Measurements from ENCODE around the gene FGD2.
"Not testable (repeated sequence)": the region's sequence is repeated elsewhere in the genome, so short reads cannot be mapped to it uniquely, and the experiment has no call there.

FGD2 gene

DNA sequence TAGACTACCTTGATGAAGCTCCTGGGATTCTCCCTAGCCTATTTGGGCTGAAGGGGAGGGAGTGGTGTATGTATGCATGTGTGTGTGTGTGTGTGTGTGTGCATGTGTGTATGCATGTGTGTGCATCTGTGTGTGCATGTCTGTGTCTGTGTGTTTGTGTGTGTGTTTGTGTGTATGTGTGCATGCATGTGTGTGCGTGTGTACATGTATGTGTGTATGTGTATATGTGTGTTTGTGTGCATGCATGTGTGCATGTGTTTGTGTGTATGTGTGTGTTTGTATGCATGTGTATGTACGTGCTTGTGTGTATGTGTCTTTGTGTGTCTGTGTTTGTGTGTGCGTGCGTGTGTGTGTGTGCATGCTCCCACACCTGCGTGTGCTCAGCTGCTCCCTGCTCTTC, 15.4 kb downstream of the FGD2 start:
- no peak for DNase-seq

DNA sequence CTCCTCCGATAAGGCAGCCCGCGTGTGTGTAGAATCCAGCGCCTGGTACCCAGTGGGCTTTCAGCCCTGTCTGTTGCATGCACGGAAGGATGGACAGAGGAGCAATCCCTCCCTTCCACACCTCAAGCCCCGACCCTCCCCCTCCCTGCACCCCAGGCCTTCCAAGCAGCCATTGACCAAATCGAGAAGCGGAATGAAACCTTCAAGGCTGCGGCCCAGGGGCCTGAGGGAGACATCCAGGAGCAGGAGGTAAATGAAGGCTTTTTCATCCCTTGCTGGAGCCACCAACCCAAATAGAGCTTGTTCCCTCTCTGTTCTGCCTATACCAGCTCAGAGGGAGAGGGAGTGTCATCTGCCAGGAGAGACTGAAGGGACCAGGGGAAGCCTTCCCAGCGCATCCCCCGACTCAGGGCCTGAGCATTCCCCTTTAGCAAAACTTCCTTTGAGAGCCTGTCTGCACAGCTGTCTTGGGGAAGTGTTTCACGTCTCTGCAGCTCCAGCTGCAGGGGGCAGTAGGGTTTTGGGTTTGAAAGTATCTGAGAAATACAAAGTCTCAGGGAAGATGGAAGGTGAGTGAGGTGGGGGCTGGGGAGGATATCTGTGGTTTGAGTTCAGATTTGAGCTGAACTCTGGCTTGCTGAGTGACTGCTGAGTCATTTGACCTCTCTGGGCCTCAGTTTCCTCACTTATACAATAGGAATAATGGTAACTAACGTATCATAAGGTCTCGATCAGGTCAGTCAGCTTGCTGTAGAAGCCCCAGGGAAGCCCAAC, 16.1 kb downstream of the FGD2 start:
- DNase-seq, result no peak

DNA sequence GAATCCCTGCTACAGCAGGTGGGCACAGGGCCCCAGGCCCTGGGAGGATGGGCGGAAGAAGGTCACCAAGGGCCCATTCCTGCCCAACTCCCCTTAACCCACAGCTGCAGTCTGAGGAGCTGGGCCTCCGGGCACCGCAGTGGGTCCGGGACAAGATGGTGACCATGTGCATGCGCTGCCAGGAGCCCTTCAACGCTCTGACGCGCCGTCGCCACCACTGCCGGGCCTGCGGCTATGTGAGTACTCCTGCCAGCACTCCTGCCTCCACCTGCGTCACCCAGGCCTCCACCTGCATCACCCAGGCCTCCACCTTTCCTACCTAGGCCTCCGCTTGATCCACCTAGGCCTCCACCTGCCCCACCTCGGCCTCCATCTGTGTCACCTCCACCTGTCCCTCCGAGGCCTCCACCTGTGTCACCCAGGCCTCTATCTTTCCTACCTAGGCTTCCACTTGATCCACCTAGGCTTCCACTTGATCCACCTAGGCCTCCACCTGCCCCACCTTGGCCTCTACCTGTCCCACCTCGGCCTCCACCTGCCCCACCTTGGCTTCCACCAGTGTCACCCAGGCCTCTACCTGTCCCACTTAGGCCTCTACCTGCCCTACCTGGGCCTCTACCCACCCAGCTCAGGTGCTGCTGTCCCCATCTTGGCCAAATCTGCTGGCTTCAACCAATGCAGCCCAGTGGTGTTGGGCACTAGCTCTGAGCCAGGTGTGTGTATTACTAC, 16.8 kb downstream of the FGD2 start:
- DNase-seq, result no peak

DNA sequence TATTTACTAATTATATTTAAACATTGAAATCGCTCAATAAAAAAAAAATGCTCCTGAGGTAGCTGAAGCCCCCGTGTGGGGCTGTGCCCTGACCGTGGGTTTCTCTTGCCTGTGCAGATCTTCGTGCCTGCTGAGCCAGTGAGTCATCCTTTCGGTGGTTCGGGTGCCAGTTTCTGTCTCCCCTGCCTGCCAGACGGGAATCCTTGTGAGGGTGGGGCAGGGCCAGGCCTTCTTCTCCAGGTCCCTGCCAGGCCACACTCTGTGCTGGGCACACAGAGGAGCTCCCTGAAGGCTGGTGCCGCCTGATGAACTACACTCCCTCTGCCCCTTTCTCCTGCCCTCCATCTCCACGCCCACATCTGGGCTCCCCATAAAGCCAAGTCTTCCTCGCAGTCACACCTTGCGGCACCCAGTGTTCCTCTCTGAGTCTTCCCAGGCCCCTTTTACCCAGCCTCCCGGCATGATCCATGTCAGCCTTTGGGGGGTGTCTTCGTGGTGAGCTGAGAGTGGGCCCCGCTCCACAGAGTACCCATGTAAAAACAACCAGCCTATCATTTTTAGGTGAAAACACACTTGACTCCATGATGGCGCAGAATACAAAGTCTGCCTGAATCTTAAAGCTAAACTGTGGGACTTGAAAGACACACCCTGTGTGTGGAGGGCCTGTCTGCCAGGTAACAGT, 19.3 kb downstream of the FGD2 start:
- DNase-seq, result no peak

DNA sequence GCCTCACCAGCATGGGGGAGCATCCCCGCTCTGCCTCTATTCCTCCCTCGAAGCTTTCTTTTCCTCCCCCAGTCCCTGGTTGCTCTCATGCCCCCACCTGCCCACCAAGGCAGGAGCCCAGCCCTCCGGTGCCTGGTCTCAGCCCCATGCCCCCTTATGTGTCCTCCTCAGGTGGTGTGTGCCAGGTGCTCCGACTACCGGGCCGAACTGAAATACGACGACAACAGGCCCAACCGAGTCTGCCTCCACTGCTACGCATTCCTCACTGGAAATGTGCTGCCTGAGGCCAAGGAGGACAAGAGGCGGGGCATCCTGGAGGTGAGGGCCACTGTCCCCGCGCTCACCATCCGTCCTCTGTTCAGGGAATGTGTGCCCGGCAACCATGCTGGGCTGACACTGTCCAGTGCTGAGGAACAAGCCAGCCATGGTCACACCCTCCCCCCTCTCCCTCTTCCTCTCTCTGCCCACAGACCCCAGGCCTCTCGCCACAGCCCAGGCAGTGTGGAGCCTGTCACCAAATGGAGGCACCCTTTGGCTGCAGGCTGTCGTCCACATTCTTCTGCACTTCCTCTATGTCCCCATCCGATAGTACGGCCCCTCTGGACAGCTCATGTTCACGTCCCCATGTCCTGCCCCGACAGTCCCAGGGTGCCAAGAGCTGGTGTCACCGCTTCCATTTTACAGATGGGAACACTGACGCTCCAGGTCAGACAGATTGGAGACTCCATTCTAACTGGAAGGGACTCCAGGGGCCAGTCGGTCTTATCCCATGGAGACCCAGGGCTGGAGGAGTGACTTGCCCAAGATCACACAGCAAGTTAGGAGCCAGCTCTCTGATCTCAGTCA, 20.4 kb downstream of the FGD2 start:
- DNase-seq, result no peak

DNA sequence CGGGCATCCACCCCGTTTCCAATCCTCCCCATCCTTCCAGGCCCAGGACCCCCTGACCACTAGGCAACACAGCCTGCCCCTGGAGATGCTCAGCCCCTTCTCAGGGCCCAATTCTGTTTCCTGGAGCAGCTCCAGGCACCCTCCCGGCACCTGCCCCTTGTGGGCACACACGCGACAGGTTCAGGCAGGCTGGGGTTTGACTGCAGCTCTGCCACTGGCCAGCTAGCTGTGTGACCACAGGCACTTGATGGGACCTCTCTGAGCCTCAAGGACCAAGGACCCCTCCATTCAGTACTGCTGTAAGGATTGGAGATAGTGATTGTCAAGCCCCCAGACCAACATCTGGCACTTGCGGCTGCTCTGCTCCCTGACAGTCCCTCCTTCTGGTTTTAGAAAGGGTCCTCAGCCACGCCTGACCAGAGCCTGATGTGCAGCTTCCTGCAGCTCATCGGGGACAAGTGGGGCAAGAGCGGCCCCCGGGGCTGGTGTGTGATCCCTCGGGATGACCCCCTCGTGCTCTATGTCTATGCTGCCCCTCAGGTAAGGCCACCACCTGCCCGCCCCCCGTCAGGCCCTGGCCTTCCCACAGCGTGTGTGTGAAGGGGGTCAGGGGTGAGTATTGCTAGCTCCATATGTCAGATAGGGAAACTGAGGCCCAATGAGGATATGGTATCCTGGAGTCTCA, 21.7 kb downstream of the FGD2 start:
- no peak for DNase-seq

DNA sequence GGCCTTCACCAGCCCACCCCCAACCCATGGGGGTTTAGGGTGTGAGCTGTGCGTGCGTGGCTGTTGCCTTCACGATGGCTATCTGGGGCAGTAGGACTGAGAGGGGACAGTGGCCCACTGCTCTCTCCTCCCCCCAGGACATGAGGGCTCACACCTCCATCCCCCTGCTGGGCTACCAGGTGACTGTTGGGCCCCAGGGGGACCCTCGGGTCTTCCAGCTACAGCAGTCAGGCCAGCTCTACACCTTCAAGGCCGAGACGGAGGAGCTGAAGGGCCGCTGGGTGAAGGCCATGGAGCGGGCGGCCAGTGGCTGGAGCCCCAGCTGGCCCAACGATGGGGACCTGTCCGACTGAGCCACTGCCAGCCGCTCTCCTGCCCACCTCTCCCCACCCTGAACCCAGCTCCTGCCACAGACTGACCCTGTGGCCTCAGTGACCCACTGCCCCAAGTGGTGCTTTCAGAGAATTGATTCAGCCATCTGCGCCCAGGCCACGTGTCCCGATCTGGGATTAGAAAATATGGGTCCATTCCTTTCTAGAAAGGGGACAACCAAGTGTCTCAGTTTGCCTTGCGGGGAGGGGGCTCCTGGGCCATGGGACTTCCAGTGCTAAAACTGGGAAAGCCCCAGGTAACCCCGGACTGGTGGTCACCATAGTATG, 22.5 kb downstream of the FGD2 start:
- no peak for DNase-seq

DNA sequence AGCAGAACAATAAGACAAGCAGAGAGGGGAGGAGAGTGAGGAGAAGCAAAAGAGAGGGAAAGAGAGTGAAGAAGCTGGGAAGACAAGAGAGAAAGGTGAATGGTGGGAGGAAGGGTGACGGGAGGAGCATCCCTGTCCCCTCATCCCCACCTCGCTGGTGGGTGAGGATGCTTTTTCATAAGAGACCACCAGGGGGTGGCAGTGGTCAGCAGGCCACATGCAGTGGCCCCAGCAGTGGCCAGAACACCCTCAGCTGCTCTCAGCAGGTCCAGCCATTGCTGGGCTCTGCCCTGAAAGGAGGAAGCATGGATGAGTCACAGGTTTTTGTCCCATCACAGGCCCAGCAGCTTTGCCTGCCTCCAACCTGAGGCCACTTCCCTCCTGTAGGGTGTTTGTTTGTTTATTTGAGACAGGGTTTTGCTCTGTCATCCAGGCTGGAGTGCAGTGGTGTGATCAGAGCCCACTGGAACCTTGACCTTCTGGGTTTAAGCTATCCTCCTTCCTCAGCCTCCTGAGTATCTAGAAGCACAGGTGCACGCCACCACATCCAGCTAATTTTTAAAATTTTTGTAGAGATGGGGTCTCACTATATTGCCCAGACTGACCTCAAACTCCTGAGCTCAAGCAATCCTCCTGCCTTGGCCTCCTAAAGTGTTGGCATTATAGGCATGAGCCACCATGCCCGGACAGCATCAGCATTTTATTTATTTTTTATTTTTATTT, 24.0 kb downstream of the FGD2 start:
- DNase-seq, result no peak

DNA sequence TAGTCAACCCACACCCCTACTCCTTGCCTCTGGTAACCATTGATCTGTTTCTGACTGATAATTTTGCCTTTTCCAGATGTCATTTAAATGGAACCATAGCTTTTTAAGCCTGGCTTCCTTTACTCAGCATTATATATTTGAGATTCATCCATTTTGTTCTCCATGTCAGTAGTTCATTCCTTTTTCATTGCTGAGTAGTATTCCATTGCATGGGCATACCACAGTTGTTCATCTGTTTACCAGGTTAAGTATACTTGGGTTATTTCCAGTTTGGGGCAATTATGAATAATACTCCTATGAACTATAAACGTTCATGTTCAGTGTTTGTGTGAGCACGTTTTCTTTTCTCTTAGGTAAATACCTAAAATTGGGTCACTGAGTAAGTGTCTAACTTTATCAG, 25.1 kb downstream of the FGD2 start:
- DNase-seq, result no peak

DNA sequence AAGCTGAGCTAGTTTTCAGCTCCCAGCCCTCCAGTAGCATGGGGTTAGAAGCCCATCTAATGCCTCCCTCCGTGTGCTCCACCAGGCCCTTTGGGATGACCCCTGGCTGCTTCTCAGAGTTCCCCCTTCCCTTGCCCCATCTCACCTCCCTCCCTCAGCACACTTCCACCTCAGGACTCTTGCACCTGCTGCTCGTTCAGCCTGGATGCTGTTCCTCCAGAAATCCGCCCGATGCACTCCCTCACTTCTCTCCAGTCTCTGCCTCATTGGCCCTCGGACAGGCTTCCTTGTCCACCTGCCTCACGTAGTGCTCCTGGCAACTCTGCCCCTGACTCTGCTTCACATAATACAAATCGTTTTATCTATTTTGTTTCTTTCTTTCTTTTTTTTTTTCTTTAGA, 26.8 kb downstream of the FGD2 start:
- DNase-seq, result no peak

DNA sequence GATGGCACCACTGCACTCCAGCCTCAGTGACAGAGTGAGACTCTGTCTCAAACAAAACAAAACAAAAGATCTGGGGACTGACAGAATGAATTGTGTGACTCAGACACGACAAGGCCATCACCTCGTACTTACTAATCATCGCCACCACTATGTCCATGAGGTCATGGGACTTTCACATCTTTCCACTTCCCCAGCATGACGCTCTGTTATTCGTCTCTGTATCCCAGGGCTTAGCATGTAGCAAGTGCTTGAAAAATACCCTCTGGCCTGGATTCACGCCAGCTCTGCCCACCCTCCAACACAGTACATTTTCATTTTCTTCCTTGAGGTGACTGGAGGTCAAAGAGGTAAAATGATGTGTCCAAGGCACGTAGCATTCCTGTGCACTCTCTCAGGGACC, 27.8 kb downstream of the FGD2 start:
- no peak for DNase-seq

DNA sequence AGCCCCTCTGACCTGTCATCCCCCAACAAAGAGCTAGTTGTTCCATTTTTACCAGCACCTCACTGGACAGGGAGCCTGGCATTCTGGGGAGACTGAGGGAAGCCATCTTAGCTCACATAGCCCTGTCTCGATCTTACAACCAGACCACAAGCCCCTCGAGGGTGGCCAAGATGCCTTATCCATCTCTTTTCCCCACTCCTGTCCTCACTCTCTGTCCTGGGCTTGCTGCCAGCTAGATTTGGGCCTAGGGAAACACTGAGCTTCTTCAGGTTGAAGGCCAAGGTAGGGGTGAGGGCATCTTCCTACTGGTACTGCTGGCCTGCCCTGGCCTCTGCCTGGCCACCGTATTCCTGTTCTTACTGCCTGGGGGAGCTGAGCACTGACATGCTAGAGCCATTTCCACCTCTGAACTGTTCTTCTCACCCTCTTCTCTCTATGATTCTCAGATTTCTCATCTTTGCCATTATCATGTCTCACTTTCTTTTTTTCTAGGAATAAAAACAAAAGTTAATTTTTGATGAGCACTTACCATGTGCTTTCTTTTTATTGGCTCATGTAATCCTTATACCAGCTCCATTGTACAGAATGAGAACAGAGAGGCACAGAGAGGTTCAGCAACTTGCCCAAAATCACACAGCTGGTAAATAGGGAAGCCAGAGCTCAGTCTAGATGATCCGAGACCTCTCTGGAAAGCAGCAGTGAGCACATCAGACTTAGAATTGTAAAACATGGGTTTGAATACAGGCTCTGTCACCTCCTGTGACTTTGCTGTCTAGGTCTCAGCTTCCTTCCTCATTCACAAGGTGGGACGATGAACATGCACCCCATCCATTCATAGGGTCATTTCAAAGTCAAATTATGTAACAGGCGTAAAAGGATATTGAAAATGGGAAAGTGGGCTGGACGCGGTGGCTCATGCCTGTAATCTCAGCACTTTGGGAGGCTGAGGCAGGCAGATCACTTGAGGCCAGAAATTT, 28.7 kb downstream of the FGD2 start:
- no peak for DNase-seq

DNA sequence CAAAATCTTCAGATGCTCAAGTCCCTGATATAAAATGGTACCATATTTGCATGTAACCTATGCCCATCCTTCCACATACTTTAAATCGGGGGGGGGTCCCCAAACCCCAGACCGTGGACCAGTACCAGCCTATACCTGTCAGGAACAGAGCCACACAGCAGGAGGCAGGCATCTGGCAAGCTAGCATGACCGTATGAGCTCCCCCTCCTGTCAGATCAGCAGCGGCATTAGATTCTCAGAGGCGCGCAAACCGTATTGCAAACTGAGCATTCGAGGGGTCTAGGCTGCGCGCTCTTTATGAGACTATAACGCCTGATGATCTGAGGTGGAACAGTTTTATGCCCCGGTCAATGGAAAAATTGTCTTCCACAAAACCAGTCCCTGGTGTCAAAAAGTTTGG, 30.7 kb downstream of the FGD2 start:
- DNase-seq, result no peak

DNA sequence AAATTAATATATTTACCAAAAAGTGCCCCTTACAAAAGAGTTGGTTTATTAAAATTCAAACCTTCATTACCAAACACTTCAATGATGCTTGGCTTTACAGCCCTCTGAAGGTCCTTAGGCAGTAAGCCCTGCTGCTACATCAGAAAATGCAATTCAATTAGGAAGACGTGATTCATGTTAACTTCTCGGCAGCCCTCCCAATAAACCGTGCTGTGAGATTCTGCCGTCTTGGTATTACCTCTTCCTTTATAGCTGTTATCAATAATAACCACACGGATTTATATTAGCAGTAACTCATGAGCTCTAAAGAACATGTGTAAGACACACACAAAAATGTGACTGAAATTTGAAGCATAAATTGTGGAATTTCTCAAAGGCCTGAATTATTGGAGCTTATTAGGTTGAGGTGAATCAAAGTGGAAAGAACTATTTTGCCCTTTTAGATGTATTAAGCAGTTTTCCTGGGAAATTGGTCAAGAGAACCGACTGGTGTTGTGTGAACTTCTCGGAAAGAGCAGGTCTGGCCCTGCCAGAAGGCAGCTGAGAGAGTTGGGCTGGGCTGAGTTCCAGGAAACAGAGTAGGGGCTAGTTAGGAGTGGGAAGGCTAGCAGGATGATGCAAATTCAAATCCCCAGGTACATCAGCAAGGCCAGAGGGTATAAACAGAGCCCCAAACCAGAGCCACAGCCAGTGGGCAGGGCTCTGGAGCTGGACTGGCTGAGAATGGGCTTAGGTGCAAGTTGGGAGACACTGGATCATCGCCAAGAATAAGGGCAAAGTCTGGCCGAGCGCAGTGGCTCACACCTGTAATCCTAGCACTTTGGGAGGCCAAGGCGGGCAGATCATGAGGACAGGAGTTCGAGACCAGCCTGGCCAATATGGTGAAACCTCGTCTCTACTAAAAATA, 33.1 kb downstream of the FGD2 start:
- DNase-seq, result no peak

DNA sequence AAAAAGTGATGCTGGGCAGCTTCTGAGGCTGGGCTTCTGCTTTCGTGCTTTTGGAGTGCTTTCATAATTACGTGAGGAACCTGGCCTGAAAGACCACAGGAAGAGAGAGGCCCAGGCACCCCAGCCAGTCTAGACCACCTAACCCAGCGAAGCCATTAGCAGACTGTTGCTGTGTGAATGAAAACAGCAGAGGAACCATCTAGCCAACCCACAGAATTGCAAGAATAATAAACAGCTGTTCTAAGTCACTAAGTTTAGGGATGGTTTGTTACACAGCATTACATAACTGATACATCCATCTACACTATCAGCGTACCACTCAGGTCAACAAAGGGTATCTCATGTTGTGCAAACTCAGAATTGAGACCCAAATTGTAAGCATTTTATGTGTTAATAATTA, 34.5 kb downstream of the FGD2 start:
- no peak for DNase-seq

DNA sequence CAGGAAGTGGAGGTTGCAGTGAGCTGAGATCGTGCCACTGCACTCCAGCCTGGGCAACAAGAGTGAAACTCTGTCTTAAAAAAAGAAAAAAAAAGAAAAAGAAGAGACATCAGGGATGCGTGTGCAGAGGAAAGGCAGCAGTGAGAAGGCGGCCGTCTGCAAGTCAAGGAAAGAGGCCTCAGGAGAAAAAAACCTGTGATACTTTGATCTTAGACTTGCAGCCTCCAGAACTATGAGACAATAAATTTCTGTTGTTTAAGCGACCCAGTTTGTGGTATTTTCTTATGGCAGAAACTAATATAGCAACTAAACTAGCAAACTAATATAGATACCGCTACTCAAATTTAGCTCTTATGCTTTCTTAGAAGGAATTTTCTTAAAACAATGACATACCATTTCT, 36.1 kb downstream of the FGD2 start:
- no peak for DNase-seq

DNA sequence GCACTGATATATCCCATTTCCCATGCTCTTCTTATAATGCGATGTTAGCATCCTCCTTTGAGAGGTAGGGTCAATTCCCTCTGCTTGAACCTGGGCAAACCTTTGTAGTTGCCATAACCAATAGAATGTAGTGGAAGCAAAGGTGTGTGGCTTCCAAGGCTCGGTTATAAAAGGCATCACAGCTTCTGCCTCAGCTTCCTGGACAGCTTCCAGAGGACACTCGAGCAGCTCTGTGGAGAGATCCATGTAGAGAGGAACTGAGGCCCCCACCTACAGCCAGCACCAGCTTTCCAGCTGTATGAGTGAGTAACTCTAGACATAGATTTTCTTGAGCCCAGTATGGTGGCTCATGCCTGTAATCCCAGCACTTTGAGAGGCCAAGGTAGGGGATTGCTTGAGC, 36.7 kb downstream of the FGD2 start:
- DNase-seq, result no peak

DNA sequence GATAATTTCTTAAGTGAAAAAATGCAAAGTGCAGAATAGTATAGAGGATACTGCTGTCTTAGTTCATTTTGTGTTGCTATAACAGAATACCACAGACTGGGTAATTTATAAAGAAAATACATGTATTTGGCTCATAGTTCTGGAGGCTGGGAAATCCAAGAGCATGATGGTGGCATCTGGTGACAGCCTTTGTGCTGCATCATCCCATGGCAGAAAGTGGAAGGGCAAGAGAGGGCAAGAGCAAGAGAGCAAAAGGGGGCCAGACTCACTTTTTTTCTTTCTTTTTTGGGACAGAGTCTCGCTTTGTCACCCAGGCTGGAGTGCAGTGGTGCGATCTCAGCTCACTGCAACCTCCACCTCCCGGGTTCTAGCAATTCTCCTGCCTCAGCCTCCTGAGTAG, 37.6 kb downstream of the FGD2 start:
- not testable (repeated sequence) for DNase-seq

DNA sequence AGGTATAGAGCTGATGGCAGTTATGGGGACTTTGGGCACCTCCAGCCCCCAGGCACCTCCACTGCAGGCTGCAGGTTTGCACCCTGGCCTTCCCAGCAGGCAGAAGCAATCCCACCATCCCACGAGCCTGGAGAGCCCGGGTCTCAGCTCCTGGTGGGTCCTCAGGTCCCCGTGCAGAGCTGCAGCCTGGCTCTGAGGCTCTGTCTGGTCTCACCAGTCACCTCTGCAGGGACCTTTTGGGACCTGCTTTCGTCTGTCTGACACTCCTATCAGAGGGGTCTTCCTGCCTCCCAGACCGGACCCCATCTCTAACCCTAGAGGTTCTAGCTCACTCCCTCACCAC, 41.9 kb downstream of the FGD2 start:
- no peak for DNase-seq
